Stimulated activated CD8-positive, alpha-beta memory T cell treated with anti-CD3 and anti-CD28 coated beads, Interleukin-15, amount 100 ng/mL, for 1 hour (primary cell): Measurements from ENCODE around the gene PSMB3.
"Not testable (repeated sequence)": the region's sequence is repeated elsewhere in the genome, so short reads cannot be mapped to it uniquely, and the experiment has no call there.

Source experiments
- DNase-seq: peaks from one replicate; pipeline ENCODE4 v3.0.0-alpha.2; 2020; ENCODE audit warnings: low read depth

PSMB3 gene

DNA sequence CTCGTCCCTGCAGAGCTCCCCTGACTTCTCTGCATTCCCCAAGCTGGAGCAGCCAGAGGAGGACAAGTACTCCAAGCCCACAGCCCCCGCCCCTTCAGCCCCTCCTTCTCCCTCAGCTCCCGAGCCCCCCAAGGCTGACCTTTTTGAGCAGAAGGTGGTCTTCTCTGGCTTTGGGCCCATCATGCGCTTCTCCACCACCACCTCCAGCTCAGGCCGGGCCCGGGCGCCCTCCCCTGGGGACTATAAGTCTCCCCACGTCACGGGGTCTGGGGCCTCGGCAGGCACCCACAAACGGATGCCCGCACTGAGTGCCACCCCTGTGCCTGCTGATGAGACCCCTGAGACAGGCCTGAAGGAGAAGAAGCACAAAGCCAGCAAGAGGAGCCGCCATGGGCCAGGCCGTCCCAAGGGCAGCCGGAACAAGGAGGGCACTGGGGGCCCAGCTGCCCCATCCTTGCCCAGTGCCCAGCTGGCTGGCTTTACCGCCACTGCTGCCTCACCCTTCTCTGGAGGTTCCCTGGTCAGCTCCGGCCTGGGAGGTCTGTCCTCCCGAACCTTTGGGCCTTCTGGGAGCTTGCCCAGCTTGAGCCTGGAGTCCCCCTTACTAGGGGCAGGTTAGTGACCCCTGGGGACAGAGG is 36.1 kb upstream of the PSMB3 start:
- DNase-seq = no peak

DNA sequence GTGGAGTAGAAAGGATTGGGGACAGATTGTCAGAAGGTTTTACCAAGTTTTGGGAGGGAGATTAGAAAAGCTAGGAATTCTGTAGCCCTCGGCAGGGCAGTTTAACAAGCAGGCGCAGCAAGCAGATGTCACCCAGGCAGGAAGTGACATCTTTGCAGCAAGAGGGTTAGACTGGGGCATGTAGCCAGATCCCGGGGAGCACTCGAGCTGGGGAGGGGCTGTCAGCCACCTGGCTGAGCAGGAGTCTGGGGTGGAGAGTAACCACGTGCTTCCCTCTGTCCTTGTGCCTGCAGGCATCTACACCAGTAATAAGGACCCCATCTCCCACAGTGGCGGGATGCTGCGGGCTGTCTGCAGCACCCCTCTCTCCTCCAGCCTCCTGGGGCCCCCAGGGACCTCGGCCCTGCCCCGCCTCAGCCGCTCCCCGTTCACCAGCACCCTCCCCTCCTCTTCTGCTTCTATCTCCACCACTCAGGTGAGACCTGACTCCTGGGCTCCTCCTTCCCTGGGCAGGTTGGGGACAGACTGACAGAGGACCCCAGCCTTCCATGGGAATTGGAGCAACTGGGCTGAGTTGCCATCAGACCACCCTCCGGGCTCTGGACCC is 35.3 kb upstream of the PSMB3 start:
- DNase-seq = no peak

DNA sequence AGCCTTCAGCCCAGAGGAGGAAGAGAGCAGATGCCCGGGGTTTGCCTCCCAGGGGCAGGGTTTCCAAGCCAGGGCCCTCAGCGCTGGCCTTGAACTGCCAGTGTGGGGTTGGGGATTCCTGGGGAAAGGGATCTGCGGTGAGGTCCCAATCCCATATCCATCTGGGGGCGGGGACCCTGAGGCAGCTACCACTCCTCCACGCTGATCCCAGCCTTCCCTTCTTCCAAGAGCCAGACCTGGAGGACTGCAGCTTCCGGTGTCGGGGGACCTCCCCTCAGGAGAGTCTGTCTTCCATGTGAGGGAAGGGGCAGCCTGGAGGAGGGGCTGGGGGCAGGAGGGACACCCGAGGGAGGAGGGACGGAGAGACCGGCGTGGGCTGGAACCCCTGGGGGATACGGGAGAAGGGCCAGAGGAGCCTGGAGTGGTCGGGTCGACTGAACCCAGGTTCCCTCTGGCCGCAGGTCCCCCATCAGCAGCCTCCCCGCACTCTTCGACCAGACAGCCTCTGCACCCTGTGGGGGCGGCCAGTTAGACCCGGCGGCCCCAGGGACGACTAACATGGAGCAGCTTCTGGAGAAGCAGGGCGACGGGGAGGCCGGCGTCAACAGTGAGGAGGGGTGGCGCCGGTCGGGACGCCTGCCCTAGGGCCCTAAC is 33.1 kb upstream of the PSMB3 start:
- DNase-seq = no peak

DNA sequence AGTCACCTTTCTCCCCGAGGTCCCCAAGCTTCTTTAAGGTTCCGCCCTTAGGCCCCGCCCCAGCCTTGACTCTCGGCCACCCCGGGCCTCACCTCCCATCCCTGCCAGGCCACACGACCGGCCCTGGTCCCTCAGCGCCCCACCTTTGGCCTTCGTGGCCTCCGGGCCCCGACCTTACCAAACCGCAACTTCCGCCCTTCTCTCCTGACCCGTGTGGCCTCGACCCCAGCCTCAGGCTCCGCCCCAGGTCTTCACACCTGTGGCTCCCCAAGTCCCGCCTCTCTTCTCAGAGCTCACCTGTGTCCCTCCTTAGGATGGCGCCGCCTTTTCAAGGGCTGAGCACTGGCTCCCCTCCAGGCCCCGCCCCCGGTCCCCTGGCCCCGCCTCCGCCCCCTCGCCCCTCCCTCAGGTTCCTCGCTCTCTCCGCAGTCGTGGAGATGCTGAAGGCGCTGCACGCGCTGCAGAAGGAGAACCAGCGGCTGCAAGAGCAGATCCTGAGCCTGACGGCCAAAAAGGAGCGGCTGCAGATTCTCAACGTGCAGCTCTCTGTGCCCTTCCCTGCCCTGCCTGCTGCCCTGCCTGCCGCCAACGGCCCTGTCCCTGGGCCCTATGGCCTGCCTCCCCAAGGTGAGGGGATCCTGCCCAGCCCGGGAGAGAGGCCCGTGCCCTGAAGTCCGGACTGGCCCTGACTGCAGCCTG is 32.4 kb upstream of the PSMB3 start:
- no peak for DNase-seq

DNA sequence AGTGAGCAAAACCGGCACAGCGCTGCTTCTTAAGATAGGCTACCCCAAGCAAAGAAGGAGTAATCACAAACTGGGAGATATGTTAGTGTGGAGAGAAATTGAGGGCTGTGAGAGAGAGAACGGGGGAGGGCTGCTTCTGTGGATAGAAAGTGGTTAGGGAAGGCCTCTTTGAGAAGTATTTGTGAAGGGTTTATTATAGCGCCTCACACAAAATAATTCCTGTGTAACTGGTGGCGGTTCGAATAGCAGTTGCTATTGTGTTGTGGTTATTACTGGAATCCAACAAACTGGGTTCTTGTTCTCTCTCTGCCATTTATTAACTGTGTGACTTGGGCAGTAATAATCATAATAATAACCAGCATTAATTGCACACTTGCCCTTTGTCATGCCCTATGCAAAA is 31.6 kb upstream of the PSMB3 start:
- DNase-seq = no peak

DNA sequence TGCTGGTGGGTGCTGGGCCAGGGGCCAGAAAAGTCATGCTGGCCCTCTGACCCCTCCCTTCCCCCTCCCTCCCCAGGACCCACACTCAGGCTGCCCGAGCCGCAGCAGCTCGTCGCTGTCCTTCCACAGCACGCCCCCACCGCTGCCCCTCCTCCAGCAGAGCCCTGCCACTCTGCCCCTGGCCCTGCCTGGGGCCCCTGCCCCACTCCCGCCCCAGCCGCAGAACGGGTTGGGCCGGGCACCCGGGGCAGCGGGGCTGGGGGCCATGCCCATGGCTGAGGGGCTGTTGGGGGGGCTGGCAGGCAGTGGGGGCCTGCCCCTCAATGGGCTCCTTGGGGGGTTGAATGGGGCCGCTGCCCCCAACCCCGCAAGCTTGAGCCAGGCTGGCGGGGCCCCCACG is 30.7 kb upstream of the PSMB3 start:
- no peak for DNase-seq

DNA sequence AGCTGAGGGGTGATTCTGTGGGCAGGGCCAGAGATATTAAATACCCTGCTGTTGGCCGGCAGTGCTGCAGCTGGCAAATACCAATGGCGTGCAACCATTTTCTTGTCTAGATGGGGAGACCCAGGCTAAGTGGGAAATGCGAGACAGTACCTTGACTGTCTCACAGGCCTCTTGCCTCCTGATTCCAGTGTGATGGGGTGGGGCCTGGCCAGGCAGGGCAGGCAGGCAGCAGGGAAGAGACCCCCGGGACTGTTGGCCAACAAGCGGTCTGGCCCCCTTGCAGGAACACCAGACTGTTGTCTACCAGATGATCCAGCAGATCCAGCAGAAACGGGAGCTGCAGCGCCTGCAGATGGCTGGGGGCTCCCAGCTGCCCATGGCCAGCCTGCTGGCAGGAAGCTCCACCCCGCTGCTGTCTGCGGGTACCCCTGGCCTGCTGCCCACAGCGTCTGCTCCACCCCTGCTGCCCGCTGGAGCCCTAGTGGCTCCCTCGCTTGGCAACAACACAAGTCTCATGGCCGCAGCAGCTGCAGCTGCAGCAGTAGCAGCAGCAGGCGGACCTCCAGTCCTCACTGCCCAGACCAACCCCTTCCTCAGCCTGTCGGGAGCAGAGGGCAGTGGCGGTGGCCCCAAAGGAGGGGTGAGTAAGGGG is 28.1 kb upstream of the PSMB3 start:
- DNase-seq = no peak

DNA sequence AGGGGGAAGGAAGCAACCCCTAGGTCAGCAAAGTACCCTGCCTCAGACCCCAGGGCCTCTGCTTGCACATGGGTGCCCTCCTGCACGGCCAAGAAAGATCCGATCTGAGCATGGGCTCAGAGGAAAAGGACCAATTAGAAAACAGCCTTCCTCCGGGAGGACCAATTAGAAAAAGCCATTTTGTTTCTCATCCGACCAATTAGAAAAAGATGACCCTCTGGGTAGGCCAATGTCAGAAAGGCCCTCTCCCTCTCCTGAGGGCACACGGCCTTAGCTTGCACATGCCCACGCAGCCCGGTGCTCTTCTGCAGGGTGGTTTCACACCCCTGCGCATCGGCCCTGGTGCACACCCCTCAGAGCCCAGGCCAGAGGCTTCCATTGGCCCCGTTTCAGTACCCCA is 27.5 kb upstream of the PSMB3 start:
- DNase-seq = no peak

DNA sequence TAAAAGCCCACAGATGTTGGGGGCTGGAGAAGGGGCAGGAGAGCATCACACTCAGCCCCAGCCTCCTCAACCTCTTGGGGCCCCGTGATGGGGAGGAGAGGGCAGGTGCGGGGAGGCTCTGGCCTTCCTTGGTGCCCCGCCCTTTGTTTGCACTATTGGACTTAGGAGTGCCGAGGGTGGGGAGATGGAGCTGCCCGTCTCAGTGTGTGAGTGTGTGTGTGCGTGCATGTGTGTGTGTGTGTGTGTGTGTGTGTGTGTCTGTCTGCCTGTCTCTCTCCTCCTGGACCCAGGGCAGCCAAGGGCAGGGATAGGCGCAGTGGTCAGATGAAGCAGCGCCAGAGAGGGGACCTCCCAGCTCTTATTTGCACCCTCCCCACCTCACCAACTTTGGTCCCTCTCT is 26.4 kb upstream of the PSMB3 start:
- not testable (repeated sequence) for DNase-seq

DNA sequence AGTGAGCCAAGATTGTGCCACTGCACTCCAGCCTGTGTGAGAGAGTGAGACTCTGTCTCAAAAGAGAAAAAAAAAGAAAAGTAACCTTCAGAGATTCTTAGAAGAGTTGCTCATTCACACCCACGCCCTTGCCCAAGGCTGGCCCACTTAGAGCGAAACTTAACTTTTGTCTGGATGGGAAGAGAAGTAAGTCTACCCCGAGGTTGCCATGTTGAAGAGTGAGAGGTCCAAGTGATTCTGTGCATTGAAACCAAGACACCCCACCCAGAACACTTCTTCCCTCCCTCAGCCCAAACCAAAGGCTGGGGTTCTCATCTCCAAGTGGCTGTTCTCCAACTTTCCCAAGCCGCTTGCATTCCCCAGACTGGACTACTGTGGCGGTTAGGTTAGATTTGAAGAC is 24.8 kb upstream of the PSMB3 start:
- peak; percentile 43 for DNase-seq

DNA sequence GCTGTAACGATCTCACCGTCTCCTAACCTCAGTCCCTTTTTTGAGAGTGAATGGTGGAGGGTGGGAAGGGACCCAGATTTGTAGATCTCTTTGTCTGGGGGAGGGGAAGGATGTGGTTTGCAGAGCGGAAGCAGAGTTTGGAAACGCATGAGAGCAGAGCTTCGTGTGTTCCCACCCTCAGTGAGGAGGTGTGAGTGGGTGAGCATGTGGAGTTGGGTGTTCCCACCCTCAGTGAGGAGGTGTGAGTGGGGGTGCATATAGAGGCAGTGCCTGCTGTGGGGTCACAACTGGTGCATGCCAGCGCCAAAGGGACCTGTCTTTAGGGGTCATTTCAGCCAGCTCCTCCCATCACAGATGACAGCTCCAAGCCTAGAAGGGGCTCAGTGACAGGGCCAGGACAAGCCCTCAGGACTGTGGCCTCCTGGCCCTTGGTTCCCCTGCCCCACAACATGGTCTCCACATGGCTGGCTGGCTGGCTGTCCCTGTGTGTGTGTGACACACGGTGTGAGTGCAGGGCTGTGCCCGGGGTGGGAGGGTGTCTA is 24.2 kb upstream of the PSMB3 start:
- peak; percentile 35 for DNase-seq

DNA sequence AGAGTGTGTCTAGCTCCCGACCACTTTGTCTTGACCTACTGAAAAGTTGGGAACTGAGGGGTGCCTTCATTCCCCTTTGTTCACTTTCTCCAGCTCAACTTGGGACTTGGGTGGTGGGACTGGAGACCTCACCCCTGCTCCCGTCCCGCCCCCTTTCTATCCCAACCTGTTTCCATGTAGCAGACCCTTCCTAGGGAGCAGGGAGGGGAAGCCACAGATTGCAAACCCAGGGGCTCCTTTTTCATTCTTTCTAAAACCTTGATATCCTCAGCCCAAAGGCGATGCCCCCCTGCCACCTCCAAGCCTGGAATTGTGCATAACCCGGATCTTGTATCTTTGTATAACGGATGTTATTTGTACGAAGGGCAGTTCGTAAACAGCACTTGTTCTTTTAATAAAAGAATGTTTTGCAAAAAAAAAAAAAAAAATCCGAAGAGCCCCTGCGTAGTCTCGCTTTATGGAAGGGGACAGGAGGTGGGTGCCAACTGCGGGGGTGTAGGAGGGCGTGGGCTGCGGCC is 23.1 kb upstream of the PSMB3 start:
- no peak for DNase-seq

DNA sequence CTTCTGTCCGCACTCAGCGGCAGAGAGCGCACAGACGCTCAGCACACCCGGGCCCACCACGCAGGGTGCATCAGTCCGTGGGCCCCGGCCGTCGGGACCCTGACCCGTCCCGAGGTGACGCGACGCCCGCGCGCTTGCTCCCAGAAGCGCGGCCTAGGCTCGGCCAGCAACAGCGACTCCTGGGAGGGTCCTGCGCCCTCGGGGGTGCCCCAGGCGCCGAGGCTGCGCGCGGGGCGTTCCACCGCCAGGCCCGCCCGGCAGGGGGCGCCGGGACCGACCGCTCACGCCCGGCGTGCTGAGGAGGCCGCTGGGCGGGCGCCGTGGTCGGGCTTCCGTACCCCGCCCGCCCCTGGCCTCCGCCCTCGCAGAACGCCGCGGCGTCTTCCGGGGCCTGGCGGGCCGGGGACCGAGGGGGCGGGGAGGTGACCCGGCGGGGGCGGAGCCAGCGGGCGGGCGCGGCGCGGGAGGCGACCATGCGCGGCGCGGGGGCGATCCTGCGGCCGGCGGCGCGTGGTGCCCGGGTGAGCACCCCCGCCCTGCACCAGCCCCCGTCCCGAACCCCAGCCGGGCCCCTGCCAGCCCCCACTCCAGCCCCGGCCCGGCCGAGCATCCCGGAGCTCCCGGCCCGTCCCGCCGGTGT is 22.5 kb upstream of the PSMB3 start, which contains the start of gene CISD3:
Gene CISD3 (plus strand): TSS at position 456 of the 640 bp plus-strand sequence. CDS start 18 bp downstream, at position 474.
- DNase-seq = peak; percentile 63

DNA sequence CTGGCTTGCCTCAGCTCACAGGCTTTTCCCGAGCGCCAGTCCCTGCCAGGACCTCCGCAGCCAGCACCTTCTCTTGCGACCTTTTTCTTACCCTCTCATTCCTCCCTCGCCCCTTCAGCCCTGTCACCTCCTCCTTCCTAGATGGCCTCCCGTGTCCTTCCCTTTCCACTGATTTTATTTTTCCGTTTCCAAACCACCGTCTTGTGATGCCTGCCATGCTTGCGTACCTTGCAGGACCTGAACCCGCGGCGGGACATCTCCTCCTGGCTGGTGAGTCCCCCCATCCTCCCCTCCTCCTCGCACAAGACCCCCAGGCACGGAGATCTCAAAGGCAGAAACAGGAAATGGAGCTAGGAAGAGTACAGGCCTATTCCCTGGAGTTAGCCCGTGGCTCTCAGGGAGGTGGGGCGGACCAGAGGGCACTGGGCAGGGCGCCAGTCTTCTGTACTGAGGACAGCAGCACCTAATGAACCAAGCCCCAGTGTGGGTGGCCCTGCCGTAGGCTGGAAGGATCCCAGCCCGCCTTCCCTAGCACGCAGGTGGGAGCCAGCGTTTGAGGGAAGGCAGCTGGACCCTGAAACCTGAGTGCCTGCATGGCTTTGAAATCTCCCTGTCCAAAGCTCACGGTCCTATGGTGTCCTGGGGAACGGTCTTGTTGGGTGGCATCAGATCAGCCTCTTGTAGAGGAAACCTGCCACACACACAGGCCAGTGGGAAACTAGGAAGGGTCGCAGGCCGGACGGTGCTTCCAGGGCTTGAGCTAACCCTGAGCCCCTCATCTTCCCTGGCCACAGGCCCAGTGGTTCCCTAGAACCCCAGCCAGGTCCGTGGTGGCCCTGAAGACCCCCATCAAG is 21.8 kb upstream of the PSMB3 start:
- no peak for DNase-seq

DNA sequence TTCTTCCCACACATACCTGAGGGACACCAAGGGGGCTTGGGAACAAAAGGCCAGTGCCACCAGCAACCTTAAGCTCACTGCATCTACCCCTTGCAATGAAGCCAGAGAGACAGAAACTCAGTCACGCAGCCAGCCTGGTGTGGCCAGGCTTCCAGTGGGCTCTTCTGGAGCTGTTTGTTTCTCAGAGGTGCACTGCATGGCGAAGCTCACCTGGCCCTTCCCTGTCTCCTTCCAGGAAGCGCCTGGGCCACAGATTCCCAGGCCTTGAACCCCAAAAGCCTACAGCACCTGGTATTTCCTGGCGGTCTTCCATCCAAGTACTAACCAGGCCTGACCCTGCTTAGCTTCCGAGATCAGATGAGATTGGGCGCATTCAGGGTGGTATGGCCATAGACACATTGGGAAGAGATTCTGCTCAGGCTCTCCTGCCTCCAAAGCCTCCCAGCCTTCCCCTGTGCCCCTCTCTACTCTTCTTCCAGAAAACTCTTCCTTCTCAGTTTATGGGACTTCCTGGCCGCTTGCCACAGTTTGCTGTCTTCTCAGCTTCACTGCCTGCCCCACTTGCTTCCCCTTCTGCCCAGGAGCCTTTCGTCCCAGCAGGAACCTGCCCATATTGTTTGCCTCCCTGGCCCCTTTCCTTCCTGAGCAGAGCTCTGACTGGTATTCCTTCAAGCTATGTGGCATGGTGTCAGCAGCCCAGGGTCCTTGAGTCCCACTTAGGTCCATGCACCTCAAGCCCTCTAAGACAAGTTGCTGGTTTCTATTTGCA is 20.8 kb upstream of the PSMB3 start:
- no peak for DNase-seq

DNA sequence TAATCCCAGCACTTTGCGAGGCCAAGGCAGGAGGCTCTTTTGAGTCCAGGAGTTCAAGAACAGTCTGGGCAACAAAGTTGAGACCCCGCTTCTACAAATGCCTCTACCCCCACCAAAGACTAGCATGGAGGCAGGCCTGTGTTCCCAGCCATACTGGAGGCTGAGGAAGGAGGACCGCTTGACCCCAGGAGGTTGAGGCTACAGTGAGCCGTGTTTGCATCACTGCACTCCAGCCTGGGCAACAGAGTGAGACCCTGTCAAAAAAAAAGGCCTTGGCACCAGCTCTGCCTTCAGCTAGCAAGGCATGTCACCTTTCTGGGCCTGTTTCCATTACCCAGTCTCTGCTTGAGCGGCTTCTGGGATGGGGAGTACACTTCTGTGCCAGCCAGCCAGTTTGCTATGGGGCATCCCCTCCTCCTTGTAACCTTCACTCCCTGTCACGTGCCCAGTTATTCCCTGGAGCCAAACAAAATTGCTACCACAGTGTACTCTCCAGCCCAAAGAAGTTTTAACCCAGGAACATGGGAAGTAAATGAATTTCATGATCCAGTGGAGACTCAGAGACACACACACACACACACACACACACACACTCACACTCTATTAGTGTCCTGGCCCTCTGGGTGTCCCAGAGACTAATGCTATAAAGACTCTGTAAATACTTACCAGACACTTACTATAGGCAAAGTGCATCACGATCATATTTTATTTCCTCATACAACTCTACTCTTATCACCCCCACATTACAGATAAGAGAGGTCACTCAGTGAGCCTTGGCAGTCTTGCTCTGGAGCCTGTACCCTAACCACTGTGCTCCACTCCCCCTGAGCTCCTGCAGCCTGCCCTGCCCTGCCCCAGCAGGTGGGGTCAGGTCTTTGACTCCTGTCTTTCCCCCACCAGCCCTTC is 19.9 kb upstream of the PSMB3 start:
- DNase-seq = no peak

DNA sequence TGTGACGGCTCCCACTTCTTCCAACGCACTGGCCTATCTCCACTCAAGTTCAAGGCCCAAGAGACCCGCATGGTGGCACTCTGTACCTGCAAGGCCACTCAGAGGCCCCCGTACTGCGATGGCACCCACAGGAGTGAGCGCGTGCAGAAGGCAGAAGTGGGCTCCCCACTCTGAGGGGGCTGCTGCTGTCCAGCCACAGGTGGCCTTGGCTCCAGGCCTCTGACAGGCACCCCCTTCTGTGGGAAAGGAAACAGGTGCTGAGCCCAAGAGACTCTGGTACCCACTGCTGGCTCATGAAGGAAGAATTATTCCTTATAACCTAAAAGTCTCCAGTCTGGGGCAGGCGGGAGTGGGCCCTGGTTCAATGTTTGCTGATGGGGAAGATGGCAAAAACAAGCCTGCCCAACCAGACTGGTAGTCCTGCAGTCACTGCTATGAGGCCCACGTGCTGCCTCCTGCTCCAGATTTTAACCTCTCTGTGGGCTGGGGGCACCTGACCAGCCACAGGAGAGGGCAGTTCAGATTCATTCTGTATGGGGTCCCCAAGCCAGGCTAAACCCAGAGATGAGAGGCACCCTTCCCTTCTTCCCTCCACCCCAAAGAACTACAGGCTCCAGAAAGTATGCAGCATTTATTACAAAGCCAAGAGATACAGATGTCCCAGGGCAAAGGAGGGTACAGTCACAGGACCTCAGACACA is 19.1 kb upstream of the PSMB3 start:
- no peak for DNase-seq
